Measurements from ENCODE around the gene ATP2A1. TPM values are rescaled to one million over a fixed set of nuclear protein-coding genes. Genes with fewer than 3 reads are reported as not detected.

Gene ATP2A1
- total and polyA plus RNA-seq, 2 of the 4 experiments (the other 2 are of a cell fraction) = under 0.01 to 0.63 TPM

DNA sequence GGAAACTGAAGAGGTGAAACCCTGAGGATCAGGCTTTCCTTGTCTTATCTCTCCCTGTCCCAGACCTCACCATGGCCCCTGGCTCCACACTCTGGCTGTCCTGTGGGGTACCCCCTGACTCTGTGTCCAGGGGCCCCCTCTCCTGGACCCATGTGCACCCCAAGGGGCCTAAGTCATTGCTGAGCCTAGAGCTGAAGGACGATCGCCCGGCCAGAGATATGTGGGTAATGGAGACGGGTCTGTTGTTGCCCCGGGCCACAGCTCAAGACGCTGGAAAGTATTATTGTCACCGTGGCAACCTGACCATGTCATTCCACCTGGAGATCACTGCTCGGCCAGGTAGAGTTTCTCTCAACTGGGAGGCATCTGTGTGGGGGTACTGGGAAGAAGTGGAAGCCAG is 54.9 kb downstream of the ATP2A1 start:
- CTCF ChIA-PET = interaction anchor here (1.1 kb wide), 1 partner anchor 12 kb away, joined by 4 read pairs; no protein-coding TSS in a partner anchor
- in situ Hi-C loops (cut with MboI; ENCODE audit: low sequenced_read_pairs) = no loop called here

More for the DNA sequence above, 54.9 kb downstream of the ATP2A1 start:
- WGBS, 2 experiments (ENCODE audit: extremely low coverage in 2 of 2, insufficient read length in 1 of 2) = no CpG with 5 or more reads among the region's 8 CpGs
- H3K9me1 ChIP-seq (ENCODE audit: insufficient read depth, low read length) = no peaks in the 10 kb centered on the region
- no peak overlapping the region for H2BK20ac ChIP-seq (ENCODE audit: low read depth, low read length)
- H4K91ac ChIP-seq (ENCODE audit: insufficient read depth, low read depth, low read length) = no peak overlapping the region
- H3K36me3 ChIP-seq (ENCODE audit: control insufficient read depth, insufficient read depth, low read length) = no peaks in the 10 kb centered on the region
- no peak overlapping the region for H2AK5ac ChIP-seq (ENCODE audit: low read depth, low read length)
- intact Hi-C loops (cut with micrococcal nuclease) = no loop called here
- H3K79me1 ChIP-seq (ENCODE audit: low read depth in 1 of 2, low read length in 2 of 2) = no peaks in the 10 kb centered on the region
- no peak overlapping the region for H3K4me2 ChIP-seq (ENCODE audit: low read depth, low read length)
- H2BK5ac ChIP-seq (ENCODE audit: low read depth, low read length, poor library complexity, severe bottlenecking) = no peak overlapping the region
- BruUV-seq (replicated peaks) = no TSS peak
- DNase-seq = no peak
- H4K20me1 ChIP-seq (ENCODE audit: insufficient read depth, low read length) = no peaks in the 10 kb centered on the region
- peaks cover 7% of the 10 kb centered on the region; the same call in 1 of the 2 replicates for H3K27me3 ChIP-seq (ENCODE audit: control insufficient read depth, insufficient read depth, low read length)
- peak overlapping the region; percentile 33 for H2AFZ ChIP-seq (replicated peaks; ENCODE audit: low read length, poor library complexity)
- no peak overlapping the region for H3K4me3 ChIP-seq (ENCODE audit: insufficient read depth, low read depth, low read length)
- H4K5ac ChIP-seq (ENCODE audit: low read depth, low read length) = no peak overlapping the region
- H3K23ac ChIP-seq (ENCODE audit: low read depth, low read length) = no peak overlapping the region
- H3K4me1 ChIP-seq (ENCODE audit: control insufficient read depth, insufficient read depth, low read length) = no peaks in the 10 kb centered on the region
- H4K8ac ChIP-seq (ENCODE audit: low read depth in 2 of 2, low read length in 2 of 2) = no peak overlapping the region
- no peak overlapping the region for H3K9ac ChIP-seq (ENCODE audit: low read depth, low read length)
- no peak overlapping the region for H2BK15ac ChIP-seq (ENCODE audit: low read depth, low read length)
- H3K4ac ChIP-seq (ENCODE audit: low read depth, low read length) = no peak overlapping the region
- no peak overlapping the region for H3K14ac ChIP-seq (replicated peaks; ENCODE audit: low read depth, low read length)
- POLR2A ChIA-PET (ENCODE audit: unreplicated experiment) = no interaction called here
- TF ChIP-seq NFE2L2 (IDR thresholded peaks at IDR 0.05; ENCODE audit: low read depth, low read length) (no peak), RFX5 (IDR thresholded peaks at IDR 0.05; ENCODE audit: low read depth, low read length) (no peak), SMC3 (IDR thresholded peaks at IDR 0.05; ENCODE audit: low read depth, low read length) (no peak), RAD21 (IDR thresholded peaks at IDR 0.05; ENCODE audit: low read length) (no peak), FOS (IDR thresholded peaks at IDR 0.05; ENCODE audit: low read depth, low read length) (no peak)
- no peak overlapping the region for H3K27ac ChIP-seq (ENCODE audit: insufficient read depth, low read length)
- no peak overlapping the region for H2BK120ac ChIP-seq (ENCODE audit: low read depth, low read length)
- no peaks in the 10 kb centered on the region for H3K9me3 ChIP-seq (ENCODE audit: control insufficient read depth, insufficient read depth, low read length)
- dilution Hi-C loops (cut with HindIII; ENCODE audit: low sequenced_read_pairs, unreplicated experiment) = no loop called here
- H3K56ac ChIP-seq (ENCODE audit: extremely low read depth, insufficient read depth, low read length) = no peak overlapping the region
- ATAC-seq (ENCODE audit: low read depth) = no peak
- H2AK9ac ChIP-seq (replicated peaks; ENCODE audit: low read depth, low read length, poor library complexity) = no peak overlapping the region
- no peak overlapping the region for H3K18ac ChIP-seq (ENCODE audit: low read depth, low read length)
